LNCAP (cell line): Measurements from ENCODE around the gene PHRF1.

Source experiments
- TF ChIP-seq, protein P1 (sequence below): fragments of 450-650 bp; IDR thresholded peaks from 2 replicates; pipeline ENCODE4 v1.5.1; 2017; ENCODE audit warnings: mild to moderate bottlenecking

PHRF1 gene

GRCh38 chr11:544817-545166, 31.5 kb upstream of the PHRF1 start:
- TF ChIP-seq, protein P1, sequence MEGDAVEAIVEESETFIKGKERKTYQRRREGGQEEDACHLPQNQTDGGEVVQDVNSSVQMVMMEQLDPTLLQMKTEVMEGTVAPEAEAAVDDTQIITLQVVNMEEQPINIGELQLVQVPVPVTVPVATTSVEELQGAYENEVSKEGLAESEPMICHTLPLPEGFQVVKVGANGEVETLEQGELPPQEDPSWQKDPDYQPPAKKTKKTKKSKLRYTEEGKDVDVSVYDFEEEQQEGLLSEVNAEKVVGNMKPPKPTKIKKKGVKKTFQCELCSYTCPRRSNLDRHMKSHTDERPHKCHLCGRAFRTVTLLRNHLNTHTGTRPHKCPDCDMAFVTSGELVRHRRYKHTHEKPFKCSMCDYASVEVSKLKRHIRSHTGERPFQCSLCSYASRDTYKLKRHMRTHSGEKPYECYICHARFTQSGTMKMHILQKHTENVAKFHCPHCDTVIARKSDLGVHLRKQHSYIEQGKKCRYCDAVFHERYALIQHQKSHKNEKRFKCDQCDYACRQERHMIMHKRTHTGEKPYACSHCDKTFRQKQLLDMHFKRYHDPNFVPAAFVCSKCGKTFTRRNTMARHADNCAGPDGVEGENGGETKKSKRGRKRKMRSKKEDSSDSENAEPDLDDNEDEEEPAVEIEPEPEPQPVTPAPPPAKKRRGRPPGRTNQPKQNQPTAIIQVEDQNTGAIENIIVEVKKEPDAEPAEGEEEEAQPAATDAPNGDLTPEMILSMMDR: no peak

GRCh38 chr11:545171-545570, 31.1 kb upstream of the PHRF1 start:
- TF ChIP-seq, protein P1: no peak

- TF ChIP-seq, protein P1: no peak
These were observed 27.3 kb upstream of the PHRF1 start for GRCh38 chr11:548700-549603.

- TF ChIP-seq, protein P1: no peak
These were observed 26.1 kb upstream of the PHRF1 start for GRCh38 chr11:550021-550745.

GRCh38 chr11:550746-551085, 25.6 kb upstream of the PHRF1 start:
- TF ChIP-seq, protein P1: no peak

DNA sequence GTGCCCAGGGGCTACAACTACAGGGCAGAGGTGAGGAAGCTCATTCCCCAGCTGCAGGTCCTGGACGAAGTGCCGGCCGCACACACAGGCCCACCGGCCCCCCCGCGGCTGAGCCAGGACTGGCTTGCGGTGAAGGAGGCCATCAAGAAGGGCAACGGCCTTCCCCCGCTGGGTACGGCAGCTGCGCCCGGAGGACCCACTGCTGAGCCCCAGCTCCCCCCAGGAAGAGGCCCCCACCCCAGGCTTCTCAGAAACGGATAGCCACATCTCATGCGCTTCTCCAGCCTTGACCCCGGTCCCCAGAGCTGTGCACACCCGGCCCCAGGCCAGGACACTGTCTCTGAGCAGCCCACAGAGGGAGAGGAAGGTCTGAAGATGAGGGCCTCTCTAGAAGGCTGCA, 25.1 kb upstream of the PHRF1 start:
- TF ChIP-seq, protein P1: no peak

DNA sequence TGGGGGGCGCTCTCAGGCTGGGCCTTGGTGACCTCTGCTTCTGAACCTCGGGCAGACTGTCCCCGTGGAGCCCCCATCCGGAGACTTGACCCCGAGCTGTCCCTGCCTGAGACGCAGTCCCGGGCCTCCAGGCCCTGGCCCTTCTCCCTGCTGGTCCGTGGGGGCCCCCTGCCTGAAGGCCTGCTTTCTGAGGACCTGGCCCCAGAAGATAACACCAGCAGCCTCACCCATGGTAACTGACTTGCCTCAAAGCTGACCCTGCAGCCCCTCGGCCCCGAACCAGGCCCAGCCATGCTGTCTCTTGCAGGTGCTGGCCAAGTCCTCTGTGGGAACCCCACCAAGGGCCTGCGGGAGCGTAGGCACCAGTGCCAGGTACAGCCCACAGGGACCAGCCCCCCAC, 24.7 kb upstream of the PHRF1 start:
- TF ChIP-seq, protein P1: no peak
